GM12878 (cell line): Measurements from ENCODE around the gene CDH4. TPM values are rescaled to one million over a fixed set of nuclear protein-coding genes. Genes with fewer than 3 reads are reported as not detected.

ENCODE experiments used
- ATAC-seq: fragments of 200-7000 bp; cut with Tn5 transposase; 3 replicates; pipeline ENCODE4 v1.9.1; 2020; ENCODE audit warnings: mild to moderate bottlenecking, moderate library complexity
- BruUV-seq: library from RNA; stranded (reverse); fragments of 400-500 nt; replicated peaks from 2 replicates; lab custom pipeline; 2021; lab: Mats Ljungman, UMichigan
- CTCF ChIA-PET: fragments of 300-600 bp; sonication (Branson Sonifier 250); formaldehyde crosslinking; extraction: SDS; loops from one replicate; lab custom pipeline; 2021; ENCODE audit warnings: inconsistent platforms; lab: Yijun Ruan, JAX
- POLR2A ChIA-PET: fragments of 350-600 bp; formaldehyde crosslinking; extraction: SDS; loops from one replicate; lab custom pipeline; 2021; ENCODE audit warnings: inconsistent platforms; lab: Charles Lee
- RAD21 ChIA-PET: fragments of 300-600 bp; sonication (Branson Sonifier 250); formaldehyde crosslinking; loops from one replicate; lab custom pipeline; 2023; ENCODE audit warnings: antibody characterized with exemption; ENCODE audit not compliant: unreplicated experiment; lab: Charles Lee
- SMC1A ChIA-PET: fragments of 300-600 bp; sonication (Branson Sonifier 250); formaldehyde crosslinking; loops from one replicate; lab custom pipeline; 2023; ENCODE audit not compliant: unreplicated experiment, uncharacterized antibody; lab: Charles Lee
- DNase-seq: peaks from one replicate; pipeline ENCODE4 v3.0.0-alpha.2; 2011; ENCODE audit warnings: low read depth, low spot score
- FAIRE-seq: peaks from 3 replicates; lab custom pipeline; 2011; peaks lifted over from hg19 to GRCh38; lab: Jason Lieb, UNC
- H2AFZ ChIP-seq: 2 replicates; pipeline ENCODE4 v1.6.0; 2011; ENCODE audit warnings: low read depth, low read length, control low read depth; ENCODE audit not compliant: control insufficient read depth
- H3K27ac ChIP-seq: 2 replicates; pipeline ENCODE4 v1.5.1; 2011; ENCODE audit warnings: control low read depth; ENCODE audit not compliant: control insufficient read depth, insufficient read depth
- H3K27me3 ChIP-seq, 2 experiments: replicated peaks in 1 of 2; 2 replicates each; pipeline versions ENCODE4 v1.6.0 to v1.6.1; 2011; ENCODE audit warnings: low read length in 1 of 2; ENCODE audit not compliant: control insufficient read depth in 2 of 2, insufficient read depth in 2 of 2
- H3K36me3 ChIP-seq, 2 experiments: 2 replicates each; pipeline ENCODE4 v1.5.1; 2011; ENCODE audit warnings: low read length in 1 of 2; ENCODE audit not compliant: control insufficient read depth in 2 of 2, insufficient read depth in 2 of 2
- H3K4me1 ChIP-seq: 2 replicates; pipeline ENCODE4 v1.6.1; 2011; ENCODE audit warnings: mild to moderate bottlenecking, low read length, moderate library complexity, mixed read lengths; ENCODE audit not compliant: control insufficient read depth, insufficient read depth
- H3K4me2 ChIP-seq: 2 replicates; pipeline ENCODE4 v1.6.0; 2011; ENCODE audit warnings: control low read depth; ENCODE audit not compliant: control insufficient read depth, insufficient read depth
- H3K4me3 ChIP-seq: fragments of 200-600 bp; sonication (generic); 2 replicates; pipeline ENCODE4 v1.5.1; 2016
- H3K79me2 ChIP-seq: 2 replicates; pipeline ENCODE4 v1.6.0; 2011; ENCODE audit warnings: low read length; ENCODE audit not compliant: control insufficient read depth, insufficient read depth
- H3K9ac ChIP-seq: 2 replicates; pipeline ENCODE4 v1.8.0; 2011; ENCODE audit warnings: low read length, control low read depth, mixed read lengths; ENCODE audit not compliant: control insufficient read depth, insufficient read depth
- H3K9me3 ChIP-seq: replicated peaks from 3 replicates; pipeline ENCODE4 v1.5.1; 2011; ENCODE audit warnings: mild to moderate bottlenecking, low read length; ENCODE audit not compliant: control insufficient read depth, insufficient read depth
- H4K20me1 ChIP-seq: 2 replicates; pipeline ENCODE4 v1.6.0; 2011; ENCODE audit not compliant: control insufficient read depth, insufficient read depth
- PAX8 ChIP-seq: fragments of 450-650 bp; IDR thresholded peaks from 2 replicates; pipeline ENCODE4 v1.6.1; 2017; ENCODE audit warnings: mild to moderate bottlenecking, moderate library complexity
- REST ChIP-seq: IDR thresholded peaks from 2 replicates; pipeline ENCODE4 v1.6.1; 2012; ENCODE audit warnings: mild to moderate bottlenecking, low read depth, low read length
- RFX5 ChIP-seq: IDR thresholded peaks from 2 replicates; pipeline ENCODE4 v1.6.1; 2011; ENCODE audit warnings: low read depth, low read length, improper control_type of control experiment
- STAT1 ChIP-seq: fragments of 450-650 bp; conservative IDR thresholded peaks from 2 replicates; pipeline ENCODE4 v1.6.1; 2014; ENCODE audit warnings: antibody characterized with exemption, mild to moderate bottlenecking
- WRNIP1 ChIP-seq: IDR thresholded peaks from 2 replicates; pipeline ENCODE4 v1.6.1; 2011; ENCODE audit warnings: low read depth, low read length, improper control_type of control experiment, borderline replicate concordance
- WGBS: methylation state at CpG from one replicate; pipeline ENCODE4 v1.1.6; 2016; ENCODE audit warnings: low lambda C conversion rate; ENCODE audit not compliant: insufficient replicate concordance, insufficient coverage; ENCODE audit errors: missing lambda C conversion rate; 5-methylcytosine and 5-hydroxymethylcytosine counted together
- in situ Hi-C: fragments of 300-500 bp; cut with MboI; formaldehyde crosslinking; loops from 9 replicates; pipeline ENCODE4 v1.14.3; 2018; ENCODE audit warnings: mixed read lengths
- intact Hi-C: fragments of 100-400 bp; cut with micrococcal nuclease; formaldehyde crosslinking; loops from one replicate; pipeline ENCODE4 v1.14.2; 2022; ENCODE audit not compliant: unreplicated experiment
- polyA plus RNA-seq, 11 experiments: library from polyadenylated mRNA; depleted of rRNA in 4 of 11; unstranded in 6 of 11; stranded (reverse) in 5 of 11; fragments of >200 nt; fragmentation: Nextera tagmentation in 4 of 11; fragmentation: Illumina TruSeq in 1 of 11; extraction: Ambion mirVana in 4 of 11; extraction: Trizol in 1 of 11; gene quantifications; 1 replicate in 1 of 11; 2 replicates in 10 of 11; pipeline versions ENCODE4 v1.2.1 to v1.2.3, GENCODE V29; 2011 to 2016; ENCODE audit warnings: inconsistent platforms in 2 of 11, missing spikeins in 2 of 11, low read depth in 1 of 11
- total RNA-seq, 4 experiments: library from RNA; depleted of rRNA in 3 of 4; stranded (reverse); fragments of >200 nt in 3 of 4; fragmentation: Illumina TruSeq in 1 of 4; extraction: Trizol in 1 of 4; gene quantifications; 2 replicates each; pipeline versions ENCODE4 v1.2.1 to v1.2.3, GENCODE V29; 2013 to 2021
- TF ChIP-seq, protein P1 (sequence below): IDR thresholded peaks from 2 replicates; pipeline ENCODE4 v1.6.1; 2011; ENCODE audit warnings: mild to moderate bottlenecking, low read depth, low read length, moderate library complexity; ENCODE audit not compliant: insufficient replicate concordance

Gene CDH4
- total and polyA plus RNA-seq, 10 of the 15 experiments (the other 5 are each of a cell fraction or from before 2014, with no cell fraction given) = not detected

DNA sequence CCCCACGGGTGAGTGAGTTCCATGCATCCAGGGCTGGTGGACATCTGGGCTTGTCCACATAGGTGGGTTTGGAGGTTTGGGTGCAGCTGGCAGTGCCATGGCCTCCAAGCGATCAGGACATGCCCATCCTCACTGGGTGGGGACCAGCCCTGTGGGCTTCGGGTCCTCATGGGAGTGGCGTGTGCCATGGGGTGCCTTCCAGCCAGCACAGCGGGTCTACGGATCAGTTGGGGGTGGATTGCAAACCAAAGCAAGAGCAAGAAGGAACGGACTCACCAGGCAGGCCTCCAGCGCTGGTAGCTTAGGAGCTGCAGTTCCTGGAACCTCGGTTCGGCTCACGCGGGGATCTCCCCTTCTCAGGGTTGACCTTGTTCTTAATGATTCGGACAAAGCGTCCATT, 449.3 kb downstream of the CDH4 start:
- SMC1A ChIA-PET = no interaction called here
- no peaks in the 10 kb centered on the region for H3K4me1 ChIP-seq
- H3K27ac ChIP-seq = no peak overlapping the region
- BruUV-seq = no TSS peak
- no peak for FAIRE-seq
- 46% methylated on average over 14 of the region's 14 CpGs for WGBS
- no peaks in the 10 kb centered on the region; a peak in 2 of 4 replicates for H3K27me3 ChIP-seq
- H2AFZ ChIP-seq = no peak overlapping the region
- no peak overlapping the region for H3K4me2 ChIP-seq
- no peak for TF ChIP-seq PAX8
- TF ChIP-seq STAT1 = no peak
- no peak for TF ChIP-seq REST
- TF ChIP-seq, protein P1, sequence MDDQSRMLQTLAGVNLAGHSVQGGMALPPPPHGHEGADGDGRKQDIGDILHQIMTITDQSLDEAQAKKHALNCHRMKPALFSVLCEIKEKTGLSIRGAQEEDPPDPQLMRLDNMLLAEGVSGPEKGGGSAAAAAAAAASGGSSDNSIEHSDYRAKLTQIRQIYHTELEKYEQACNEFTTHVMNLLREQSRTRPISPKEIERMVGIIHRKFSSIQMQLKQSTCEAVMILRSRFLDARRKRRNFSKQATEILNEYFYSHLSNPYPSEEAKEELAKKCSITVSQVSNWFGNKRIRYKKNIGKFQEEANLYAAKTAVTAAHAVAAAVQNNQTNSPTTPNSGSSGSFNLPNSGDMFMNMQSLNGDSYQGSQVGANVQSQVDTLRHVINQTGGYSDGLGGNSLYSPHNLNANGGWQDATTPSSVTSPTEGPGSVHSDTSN = no peak
- TF ChIP-seq WRNIP1 = no peak
- TF ChIP-seq RFX5 = no peak
- TF ChIP-seq, all 136 proteins: peak for 0
- DNase-seq = no peak
- RAD21 ChIA-PET = no interaction called here
- H3K36me3 ChIP-seq = no peaks in the 10 kb centered on the region
- in situ Hi-C loops (no loop called here), intact Hi-C loops (no loop called here)
- ATAC-seq = no peak
- no peak overlapping the region for H3K4me3 ChIP-seq
- CTCF ChIA-PET = no interaction called here
- no peak overlapping the region for H3K9ac ChIP-seq
- no peaks in the 10 kb centered on the region for H4K20me1 ChIP-seq
- no peaks in the 10 kb centered on the region for H3K79me2 ChIP-seq
- POLR2A ChIA-PET = no interaction called here
- no peaks in the 10 kb centered on the region for H3K9me3 ChIP-seq
